ENCODE measurements around the gene BPI.

DNA sequence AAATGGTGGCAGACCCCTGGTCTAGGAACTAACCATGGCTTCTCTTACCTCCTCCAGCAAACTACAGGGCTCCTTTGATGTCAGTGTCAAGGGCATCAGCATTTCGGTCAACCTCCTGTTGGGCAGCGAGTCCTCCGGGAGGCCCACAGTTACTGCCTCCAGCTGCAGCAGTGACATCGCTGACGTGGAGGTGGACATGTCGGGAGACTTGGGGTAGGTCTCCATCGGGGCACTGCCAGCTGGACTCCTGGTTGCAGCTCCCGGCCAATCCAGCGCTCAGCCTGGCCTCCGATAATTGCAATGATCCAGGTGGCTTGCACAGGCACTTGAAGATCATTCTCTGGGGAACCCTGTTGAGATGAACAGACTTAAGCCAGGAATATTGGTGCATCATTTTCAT is 50.3 kb downstream of the BPI start:
- TF ChIP-seq, protein P1, sequence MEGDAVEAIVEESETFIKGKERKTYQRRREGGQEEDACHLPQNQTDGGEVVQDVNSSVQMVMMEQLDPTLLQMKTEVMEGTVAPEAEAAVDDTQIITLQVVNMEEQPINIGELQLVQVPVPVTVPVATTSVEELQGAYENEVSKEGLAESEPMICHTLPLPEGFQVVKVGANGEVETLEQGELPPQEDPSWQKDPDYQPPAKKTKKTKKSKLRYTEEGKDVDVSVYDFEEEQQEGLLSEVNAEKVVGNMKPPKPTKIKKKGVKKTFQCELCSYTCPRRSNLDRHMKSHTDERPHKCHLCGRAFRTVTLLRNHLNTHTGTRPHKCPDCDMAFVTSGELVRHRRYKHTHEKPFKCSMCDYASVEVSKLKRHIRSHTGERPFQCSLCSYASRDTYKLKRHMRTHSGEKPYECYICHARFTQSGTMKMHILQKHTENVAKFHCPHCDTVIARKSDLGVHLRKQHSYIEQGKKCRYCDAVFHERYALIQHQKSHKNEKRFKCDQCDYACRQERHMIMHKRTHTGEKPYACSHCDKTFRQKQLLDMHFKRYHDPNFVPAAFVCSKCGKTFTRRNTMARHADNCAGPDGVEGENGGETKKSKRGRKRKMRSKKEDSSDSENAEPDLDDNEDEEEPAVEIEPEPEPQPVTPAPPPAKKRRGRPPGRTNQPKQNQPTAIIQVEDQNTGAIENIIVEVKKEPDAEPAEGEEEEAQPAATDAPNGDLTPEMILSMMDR (IDR thresholded peaks at IDR 0.05), result no peak
- no peak for TF ChIP-seq POLR2A (IDR thresholded peaks at IDR 0.05)
